ENCODE results near the gene AMPH.

The AMPH gene

GRCh38 chr7:38462819-38463218 is 168.4 kb downstream of the AMPH start:
- Histone ChIP-seq H3K9ac (ENCODE audit: low read length in 2 of 2) (no peak overlapping the region), H3K4me3 (ENCODE audit: low read length in 2 of 2) (no peak overlapping the region), H3K27ac (ENCODE audit: low read length) (no peak overlapping the region), H3K9me3 (ENCODE audit: control insufficient read depth in 2 of 2, low read length in 2 of 2) (no peaks in the 10 kb centered on the region), H3K4me1 (ENCODE audit: control insufficient read depth, insufficient read depth, low read length) (no peaks in the 10 kb centered on the region), H3K36me3 (ENCODE audit: control insufficient read depth in 2 of 2, insufficient read depth in 2 of 2, low read length in 2 of 2) (no peaks in the 10 kb centered on the region), H3K27me3 (ENCODE audit: control insufficient read depth in 1 of 2, insufficient read depth in 2 of 2, low read length in 2 of 2) (no peaks in the 10 kb centered on the region)

DNA sequence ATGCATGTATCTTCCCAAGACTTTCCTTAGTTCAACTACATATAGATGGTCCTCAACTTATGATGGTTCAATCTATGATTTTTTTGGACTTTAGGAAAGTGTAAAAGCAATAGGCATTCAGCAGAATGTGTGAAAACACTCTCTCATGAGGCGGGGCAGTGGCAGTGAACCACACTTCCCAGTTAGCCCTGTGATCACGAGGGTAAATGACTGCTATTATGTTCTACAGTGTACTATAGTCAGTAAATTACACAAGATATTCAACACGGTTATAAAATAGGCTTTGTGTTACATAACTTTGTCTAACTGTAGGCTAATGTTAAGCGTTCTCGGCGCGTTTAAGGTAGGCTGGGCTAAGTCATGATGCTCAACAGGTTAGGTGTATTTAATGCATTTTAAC is 169.3 kb downstream of the AMPH start:
- Histone ChIP-seq H3K4me3 (ENCODE audit: low read length in 2 of 2) (no peak overlapping the region), H3K36me3 (ENCODE audit: control insufficient read depth in 2 of 2, insufficient read depth in 2 of 2, low read length in 2 of 2) (no peaks in the 10 kb centered on the region), H3K9me3 (ENCODE audit: control insufficient read depth in 2 of 2, low read length in 2 of 2) (no peaks in the 10 kb centered on the region), H3K27ac (ENCODE audit: low read length) (no peak overlapping the region), H3K9ac (ENCODE audit: low read length in 2 of 2) (no peak overlapping the region), H3K4me1 (ENCODE audit: control insufficient read depth, insufficient read depth, low read length) (no peaks in the 10 kb centered on the region), H3K27me3 (ENCODE audit: control insufficient read depth in 1 of 2, insufficient read depth in 2 of 2, low read length in 2 of 2) (no peaks in the 10 kb centered on the region)

DNA sequence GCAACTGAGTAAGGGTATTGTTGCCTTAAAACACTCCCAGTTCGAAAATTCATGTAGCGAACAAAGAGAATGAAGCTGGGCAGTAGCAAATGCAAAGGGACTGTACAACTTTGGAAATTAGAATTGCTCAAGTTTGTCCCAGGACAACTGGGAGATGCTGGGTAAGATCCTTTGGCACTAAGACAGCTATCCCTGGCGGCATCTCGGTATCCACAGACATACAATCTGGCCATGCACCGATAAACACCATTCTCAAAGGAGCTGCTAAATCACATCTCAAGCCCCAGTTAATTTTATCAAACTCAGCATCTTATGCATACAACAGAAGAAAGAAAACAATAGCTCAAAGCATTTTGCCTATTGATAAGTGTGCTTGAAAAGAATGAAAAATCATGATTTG is 177.3 kb downstream of the AMPH start:
- peaks cover 3% of the 10 kb centered on the region for H3K4me1 ChIP-seq (ENCODE audit: control insufficient read depth, insufficient read depth, low read length)
- H3K4me3 ChIP-seq (ENCODE audit: low read length in 2 of 2), result no peak overlapping the region
- no peaks in the 10 kb centered on the region for H3K36me3 ChIP-seq (ENCODE audit: control insufficient read depth in 2 of 2, insufficient read depth in 2 of 2, low read length in 2 of 2)
- no peaks in the 10 kb centered on the region for H3K27me3 ChIP-seq (ENCODE audit: control insufficient read depth in 1 of 2, insufficient read depth in 2 of 2, low read length in 2 of 2)
- no peak overlapping the region for H3K27ac ChIP-seq (ENCODE audit: low read length)
- H3K9ac ChIP-seq (ENCODE audit: low read length in 2 of 2), result no peak overlapping the region
- H3K9me3 ChIP-seq (ENCODE audit: control insufficient read depth in 2 of 2, low read length in 2 of 2), result no peaks in the 10 kb centered on the region

GRCh38 chr7:38453168-38453567 is 178.0 kb downstream of the AMPH start:
- no peak overlapping the region for H3K27ac ChIP-seq (ENCODE audit: low read length)
- H3K9me3 ChIP-seq (ENCODE audit: control insufficient read depth in 2 of 2, low read length in 2 of 2), result no peaks in the 10 kb centered on the region
- H3K9ac ChIP-seq (ENCODE audit: low read length in 2 of 2), result no peak overlapping the region

GRCh38 chr7:38452681-38453108 is 178.5 kb downstream of the AMPH start:
- H3K4me3 ChIP-seq (ENCODE audit: low read length in 2 of 2), result no peak overlapping the region
- H3K27ac ChIP-seq (ENCODE audit: low read length), result no peak overlapping the region
- H3K9me3 ChIP-seq (ENCODE audit: control insufficient read depth in 2 of 2, low read length in 2 of 2), result no peaks in the 10 kb centered on the region
- peaks cover 3% of the 10 kb centered on the region for H3K4me1 ChIP-seq (ENCODE audit: control insufficient read depth, insufficient read depth, low read length)
- no peaks in the 10 kb centered on the region for H3K36me3 ChIP-seq (ENCODE audit: control insufficient read depth in 2 of 2, insufficient read depth in 2 of 2, low read length in 2 of 2)
- no peaks in the 10 kb centered on the region for H3K27me3 ChIP-seq (ENCODE audit: control insufficient read depth in 1 of 2, insufficient read depth in 2 of 2, low read length in 2 of 2)
- no peak overlapping the region for H3K9ac ChIP-seq (ENCODE audit: low read length in 2 of 2)

More at GRCh38 chr7:38453168-38453567, 178.0 kb downstream of the AMPH start:
- Histone ChIP-seq H3K27me3 (ENCODE audit: control insufficient read depth in 1 of 2, insufficient read depth in 2 of 2, low read length in 2 of 2) (no peaks in the 10 kb centered on the region), H3K36me3 (ENCODE audit: control insufficient read depth in 2 of 2, insufficient read depth in 2 of 2, low read length in 2 of 2) (no peaks in the 10 kb centered on the region), H3K4me3 (ENCODE audit: low read length in 2 of 2) (no peak overlapping the region), H3K4me1 (ENCODE audit: control insufficient read depth, insufficient read depth, low read length) (peaks cover 3% of the 10 kb centered on the region)

GRCh38 chr7:38451840-38452239 is 179.3 kb downstream of the AMPH start:
- Histone ChIP-seq H3K27ac (ENCODE audit: low read length) (no peak overlapping the region), H3K4me1 (ENCODE audit: control insufficient read depth, insufficient read depth, low read length) (peaks cover 3% of the 10 kb centered on the region), H3K9ac (ENCODE audit: low read length in 2 of 2) (no peak overlapping the region), H3K27me3 (ENCODE audit: control insufficient read depth in 1 of 2, insufficient read depth in 2 of 2, low read length in 2 of 2) (no peaks in the 10 kb centered on the region), H3K9me3 (ENCODE audit: control insufficient read depth in 2 of 2, low read length in 2 of 2) (no peaks in the 10 kb centered on the region), H3K36me3 (ENCODE audit: control insufficient read depth in 2 of 2, insufficient read depth in 2 of 2, low read length in 2 of 2) (no peaks in the 10 kb centered on the region), H3K4me3 (ENCODE audit: low read length in 2 of 2) (no peak overlapping the region)

- Histone ChIP-seq H3K9me3 (ENCODE audit: control insufficient read depth in 2 of 2, low read length in 2 of 2) (no peaks in the 10 kb centered on the region), H3K36me3 (ENCODE audit: control insufficient read depth in 2 of 2, insufficient read depth in 2 of 2, low read length in 2 of 2) (no peaks in the 10 kb centered on the region), H3K9ac (ENCODE audit: low read length in 2 of 2) (no peak overlapping the region), H3K27me3 (ENCODE audit: control insufficient read depth in 1 of 2, insufficient read depth in 2 of 2, low read length in 2 of 2) (no peaks in the 10 kb centered on the region), H3K27ac (ENCODE audit: low read length) (no peak overlapping the region), H3K4me3 (ENCODE audit: low read length in 2 of 2) (no peak overlapping the region), H3K4me1 (ENCODE audit: control insufficient read depth, insufficient read depth, low read length) (peaks cover 3% of the 10 kb centered on the region)
Measured at GRCh38 chr7:38448584-38449234, 182.5 kb downstream of the AMPH start.

GRCh38 chr7:38448054-38448453 is 183.1 kb downstream of the AMPH start:
- no peaks in the 10 kb centered on the region for H3K27me3 ChIP-seq (ENCODE audit: control insufficient read depth in 1 of 2, insufficient read depth in 2 of 2, low read length in 2 of 2)
- H3K9ac ChIP-seq (ENCODE audit: low read length in 2 of 2), result no peak overlapping the region
- peaks cover 3% of the 10 kb centered on the region for H3K4me1 ChIP-seq (ENCODE audit: control insufficient read depth, insufficient read depth, low read length)
- no peaks in the 10 kb centered on the region for H3K36me3 ChIP-seq (ENCODE audit: control insufficient read depth in 2 of 2, insufficient read depth in 2 of 2, low read length in 2 of 2)
- H3K4me3 ChIP-seq (ENCODE audit: low read length in 2 of 2), result no peak overlapping the region
- no peak overlapping the region for H3K27ac ChIP-seq (ENCODE audit: low read length)
- H3K9me3 ChIP-seq (ENCODE audit: control insufficient read depth in 2 of 2, low read length in 2 of 2), result no peaks in the 10 kb centered on the region

GRCh38 chr7:38438970-38439369 is 192.2 kb downstream of the AMPH start:
- Histone ChIP-seq H3K27ac (ENCODE audit: low read length) (no peak overlapping the region), H3K9me3 (ENCODE audit: control insufficient read depth in 2 of 2, low read length in 2 of 2) (no peaks in the 10 kb centered on the region)

DNA sequence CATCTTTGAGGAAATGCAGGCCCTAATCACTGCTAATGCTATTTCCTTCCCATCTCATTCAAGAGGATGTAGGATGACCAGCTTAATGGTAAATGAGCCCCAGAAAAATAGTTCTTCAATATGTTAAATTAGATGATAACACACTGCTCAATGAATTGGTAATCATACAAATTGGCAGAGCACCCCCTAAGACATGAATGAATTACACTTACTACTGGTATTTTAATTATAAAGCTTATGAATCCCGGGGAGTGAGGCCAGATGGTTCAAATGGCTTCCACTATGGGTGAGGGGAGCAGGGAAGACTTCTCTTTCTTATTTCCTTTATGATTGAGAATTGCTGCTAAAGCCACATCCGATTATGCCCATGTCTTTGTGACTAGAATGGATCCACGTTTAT is 198.5 kb downstream of the AMPH start:
- H3K4me3 ChIP-seq (ENCODE audit: low read length in 2 of 2), result no peak overlapping the region
- no peaks in the 10 kb centered on the region for H3K27me3 ChIP-seq (ENCODE audit: control insufficient read depth in 1 of 2, insufficient read depth in 2 of 2, low read length in 2 of 2)
- H3K27ac ChIP-seq (ENCODE audit: low read length), result no peak overlapping the region
- H3K36me3 ChIP-seq (ENCODE audit: control insufficient read depth in 2 of 2, insufficient read depth in 2 of 2, low read length in 2 of 2), result no peaks in the 10 kb centered on the region
- H3K4me1 ChIP-seq (ENCODE audit: control insufficient read depth, insufficient read depth, low read length), result no peaks in the 10 kb centered on the region
- H3K9me3 ChIP-seq (ENCODE audit: control insufficient read depth in 2 of 2, low read length in 2 of 2), result no peaks in the 10 kb centered on the region
- no peak overlapping the region for H3K9ac ChIP-seq (ENCODE audit: low read length in 2 of 2)

More at GRCh38 chr7:38438970-38439369, 192.2 kb downstream of the AMPH start:
- Histone ChIP-seq H3K36me3 (ENCODE audit: control insufficient read depth in 2 of 2, insufficient read depth in 2 of 2, low read length in 2 of 2) (no peaks in the 10 kb centered on the region), H3K27me3 (ENCODE audit: control insufficient read depth in 1 of 2, insufficient read depth in 2 of 2, low read length in 2 of 2) (no peaks in the 10 kb centered on the region), H3K4me1 (ENCODE audit: control insufficient read depth, insufficient read depth, low read length) (no peaks in the 10 kb centered on the region), H3K4me3 (ENCODE audit: low read length in 2 of 2) (no peak overlapping the region), H3K9ac (ENCODE audit: low read length in 2 of 2) (no peak overlapping the region)

DNA sequence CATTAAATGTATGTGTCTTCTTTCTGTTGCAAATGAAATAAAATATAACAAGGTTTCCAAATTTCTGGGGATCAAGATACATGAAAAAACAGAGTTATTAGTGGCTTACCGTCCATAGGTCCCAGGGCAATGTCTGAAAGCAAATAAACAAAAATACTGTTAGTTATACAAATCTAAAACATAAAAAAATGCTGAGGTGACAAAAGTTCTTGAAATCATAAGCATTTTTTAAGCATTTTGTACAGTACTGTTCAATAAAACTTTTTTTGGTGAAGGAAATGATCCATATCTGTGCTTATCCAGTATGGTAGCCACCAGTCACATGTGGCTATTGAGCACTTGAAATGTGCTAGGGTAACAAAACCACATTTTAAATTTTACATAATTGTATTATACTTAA is 199.1 kb downstream of the AMPH start:
- Histone ChIP-seq H3K27ac (ENCODE audit: low read length) (no peak overlapping the region), H3K4me3 (ENCODE audit: low read length in 2 of 2) (no peak overlapping the region), H3K9ac (ENCODE audit: low read length in 2 of 2) (no peak overlapping the region), H3K9me3 (ENCODE audit: control insufficient read depth in 2 of 2, low read length in 2 of 2) (no peaks in the 10 kb centered on the region), H3K27me3 (ENCODE audit: control insufficient read depth in 1 of 2, insufficient read depth in 2 of 2, low read length in 2 of 2) (no peaks in the 10 kb centered on the region), H3K36me3 (ENCODE audit: control insufficient read depth in 2 of 2, insufficient read depth in 2 of 2, low read length in 2 of 2) (no peaks in the 10 kb centered on the region), H3K4me1 (ENCODE audit: control insufficient read depth, insufficient read depth, low read length) (no peaks in the 10 kb centered on the region)
